ENCODE measurements around the gene SHANK1.

GRCh38 chr19:50753879-50754278 is 34.3 kb upstream of the SHANK1 start:
- TF ChIP-seq ZEB2 (tag by site-specific recombination; IDR thresholded peaks at IDR 0.05) (no peak), CTCF (tag by site-specific recombination; IDR thresholded peaks at IDR 0.05) (no peak), GLIS2 (tag by site-specific recombination; IDR thresholded peaks at IDR 0.05) (no peak), ZNF521 (tag by site-specific recombination; IDR thresholded peaks at IDR 0.05) (no peak), ZNF768 (tag by site-specific recombination; IDR thresholded peaks at IDR 0.05) (no peak), ZBTB6 (tag by site-specific recombination; IDR thresholded peaks at IDR 0.05) (no peak), ZNF292 (tag by site-specific recombination; IDR thresholded peaks at IDR 0.05; ENCODE audit: borderline replicate concordance, low read depth) (no peak), BCL11B (tag by site-specific recombination; IDR thresholded peaks at IDR 0.05; ENCODE audit: low read depth) (no peak), YY1 (tag by site-specific recombination; IDR thresholded peaks at IDR 0.05) (no peak), ATF2 (tag by site-specific recombination; IDR thresholded peaks at IDR 0.05; ENCODE audit: low read depth) (no peak), ZNF792 (tag by site-specific recombination; IDR thresholded peaks at IDR 0.05) (no peak), ZBTB44 (tag by site-specific recombination; IDR thresholded peaks at IDR 0.05) (no peak)
